ENCODE measurements around the gene ITGA11. TPM values are rescaled to one million over a fixed set of nuclear protein-coding genes. Genes with fewer than 3 reads are reported as not detected.

The ITGA11 gene
- total and polyA plus RNA-seq, 2 experiments from 2014 or later: 0.03 to 0.40 TPM

DNA sequence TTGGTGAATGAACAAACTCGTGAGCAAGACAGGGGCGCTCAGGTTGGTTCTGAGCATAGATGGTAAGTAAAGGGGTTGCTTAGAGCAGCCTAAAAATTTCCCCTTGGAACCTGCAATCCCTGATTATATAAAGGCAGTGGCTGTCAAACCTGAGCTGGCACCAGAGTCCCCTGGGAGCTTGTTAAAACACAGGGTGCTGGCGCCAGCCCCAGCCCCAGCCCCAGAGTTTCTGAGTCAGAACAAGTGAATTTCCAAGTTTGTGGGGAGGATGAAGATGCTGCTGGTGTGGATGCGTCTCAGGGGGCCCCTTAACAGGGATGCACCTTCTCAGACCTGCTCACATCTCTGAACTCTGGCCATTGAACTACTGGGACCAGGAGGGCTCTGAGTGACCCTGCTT lies 106.2 kb downstream of the ITGA11 start:
- no peak for TF ChIP-seq REST (IDR thresholded peaks at IDR 0.05; ENCODE audit: unreplicated experiment)
- no peak for TF ChIP-seq EZH2 (IDR thresholded peaks at IDR 0.05; ENCODE audit: low read depth, unreplicated experiment)
- no peak for TF ChIP-seq EZH2phosphoT487 (IDR thresholded peaks at IDR 0.05; ENCODE audit: unreplicated experiment)
- TF ChIP-seq ZNF114 (CRISPR knock-in tag; IDR thresholded peaks at IDR 0.05): no peak
- no peak for TF ChIP-seq POLR2AphosphoS5 (IDR thresholded peaks at IDR 0.05; ENCODE audit: low read depth)
- TF ChIP-seq NANOG (IDR thresholded peaks at IDR 0.05; ENCODE audit: borderline replicate concordance): no peak
- TF ChIP-seq STAT1 (IDR thresholded peaks at IDR 0.05; ENCODE audit: unreplicated experiment): no peak
- Mint-ChIP-seq H3K36me3 (ENCODE audit: low read depth) (no peaks in the 10 kb centered on the region), H3K4me1 (peaks cover 38% of the 10 kb centered on the region), H3K27me3 (ENCODE audit: insufficient read depth, low read depth, poor library complexity) (peaks cover 9% of the 10 kb centered on the region), H3K9me3 (no peaks in the 10 kb centered on the region), H3K4me3 (no peak overlapping the region), H3K27ac (no peak overlapping the region)
- H3K27ac ChIP-seq (ENCODE audit: low read depth): no peak overlapping the region
- no peaks in the 10 kb centered on the region for H4K20me1 ChIP-seq (replicated peaks; ENCODE audit: insufficient read depth)
- no peak overlapping the region for H3K4me2 ChIP-seq
- no peak for ATAC-seq
- H3K27me3 ChIP-seq (ENCODE audit: insufficient read depth): no peaks in the 10 kb centered on the region
- H3K9me2 ChIP-seq (ENCODE audit: insufficient read depth): no peaks in the 10 kb centered on the region
- H3K36me3 ChIP-seq (ENCODE audit: insufficient read depth): no peaks in the 10 kb centered on the region
- peaks cover 12% of the 10 kb centered on the region for H3K4me1 ChIP-seq (ENCODE audit: insufficient read depth)
- no peaks in the 10 kb centered on the region for H3K79me2 ChIP-seq (replicated peaks; ENCODE audit: insufficient read depth)
- no peak overlapping the region for H2AFZ ChIP-seq
- H3K4me3 ChIP-seq: no peak overlapping the region
- no peaks in the 10 kb centered on the region for H3F3A ChIP-seq (replicated peaks; ENCODE audit: low read depth)
- no peak for DNase-seq (ENCODE audit: low spot score)

DNA sequence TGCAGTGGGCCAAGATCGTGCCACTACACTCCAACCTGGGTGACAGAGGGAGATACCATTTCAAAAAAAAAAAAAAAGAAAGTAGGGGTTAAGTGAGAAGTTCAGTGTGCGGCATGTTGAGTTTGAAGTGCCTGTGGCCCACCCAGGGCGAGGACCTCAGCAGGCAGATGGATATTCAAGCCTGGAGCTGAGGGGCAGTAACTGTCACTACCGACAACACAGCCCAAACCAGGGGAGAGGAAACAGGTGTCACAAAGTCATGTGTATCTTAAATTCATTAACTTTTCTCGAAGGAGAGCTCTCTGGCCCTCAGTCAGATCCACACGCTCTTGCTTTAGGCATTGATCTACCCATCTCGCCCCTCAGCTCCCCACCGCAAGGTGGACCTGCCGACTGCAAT lies 109.2 kb downstream of the ITGA11 start:
- Histone ChIP-seq H3K9me2 (ENCODE audit: insufficient read depth) (no peaks in the 10 kb centered on the region), H2AFZ (no peak overlapping the region), H3K27ac (ENCODE audit: low read depth) (no peak overlapping the region), H3K79me2 (replicated peaks; ENCODE audit: insufficient read depth) (no peaks in the 10 kb centered on the region), H3K4me1 (ENCODE audit: insufficient read depth) (no peaks in the 10 kb centered on the region), H3K4me3 (no peak overlapping the region), H3K27me3 (ENCODE audit: insufficient read depth) (no peaks in the 10 kb centered on the region), H3F3A (replicated peaks; ENCODE audit: low read depth) (no peaks in the 10 kb centered on the region), H3K36me3 (ENCODE audit: insufficient read depth) (no peaks in the 10 kb centered on the region), H4K20me1 (replicated peaks; ENCODE audit: insufficient read depth) (no peaks in the 10 kb centered on the region), H3K4me2 (no peak overlapping the region)
- Mint-ChIP-seq H3K36me3 (ENCODE audit: low read depth) (no peaks in the 10 kb centered on the region), H3K9me3 (no peaks in the 10 kb centered on the region), H3K27me3 (ENCODE audit: insufficient read depth, low read depth, poor library complexity) (peaks cover 6% of the 10 kb centered on the region), H3K4me3 (no peak overlapping the region), H3K4me1 (peaks cover 12% of the 10 kb centered on the region), H3K27ac (no peak overlapping the region)
- DNase-seq (ENCODE audit: low spot score) (no peak), ATAC-seq (no peak)
- TF ChIP-seq EZH2 (IDR thresholded peaks at IDR 0.05; ENCODE audit: low read depth, unreplicated experiment) (no peak), CTCF (conservative IDR thresholded peaks at IDR 0.05; ENCODE audit: low read depth in 2 of 2) (no peak), CREB1 (CRISPR knock-in tag; IDR thresholded peaks at IDR 0.05; ENCODE audit: low read depth) (no peak), POLR2AphosphoS5 (IDR thresholded peaks at IDR 0.05; ENCODE audit: low read depth) (no peak), REST (IDR thresholded peaks at IDR 0.05; ENCODE audit: unreplicated experiment) (no peak), NANOG (IDR thresholded peaks at IDR 0.05; ENCODE audit: borderline replicate concordance) (no peak), STAT1 (IDR thresholded peaks at IDR 0.05; ENCODE audit: unreplicated experiment) (no peak), JUNB (IDR thresholded peaks at IDR 0.05; ENCODE audit: unreplicated experiment) (no peak), ZNF331 (CRISPR knock-in tag; IDR thresholded peaks at IDR 0.05; ENCODE audit: low read depth) (no peak), EZH2phosphoT487 (IDR thresholded peaks at IDR 0.05; ENCODE audit: unreplicated experiment) (no peak)

Measured in GM23338 (cell line).